Mucosa of descending colon (tissue), 3 donors: Measurements from ENCODE around the gene MFAP2. TPM values are rescaled to one million over a fixed set of nuclear protein-coding genes. Genes with fewer than 3 reads are reported as not detected.

Experiments used
- ATAC-seq: fragments of 200-7000 bp; cut with Tn5 transposase; one replicate; pipeline ENCODE4 v1.9.1; 2020; ENCODE audit warnings: mild to moderate bottlenecking, moderate library complexity
- DNase-seq, 3 donors: peaks; one replicate each; pipeline ENCODE4 v3.0.0-alpha.2; 2020
- H3K36me3 ChIP-seq: fragments of 200-600 bp; one replicate; pipeline ENCODE4 v1.8.0; 2021; ENCODE audit warnings: low read depth, mild to moderate bottlenecking
- H3K4me1 ChIP-seq: fragments of 200-600 bp; one replicate; pipeline ENCODE4 v1.8.0; 2021; ENCODE audit warnings: low read depth, mild to moderate bottlenecking
- H3K4me3 ChIP-seq: fragments of 200-600 bp; one replicate; pipeline ENCODE4 v1.8.0; 2021; ENCODE audit warnings: mild to moderate bottlenecking
- H3K9me3 ChIP-seq: fragments of 200-600 bp; one replicate; pipeline ENCODE4 v1.8.0; 2021; ENCODE audit warnings: mild to moderate bottlenecking
- intact Hi-C, 2 donors: fragments of 100-400 bp; cut with DNase I in 1 of 2; cut with micrococcal nuclease in 1 of 2; formaldehyde crosslinking; loops; one replicate each; pipeline versions ENCODE4 v1.11.0 to v1.11.1; 2022; cut with DNase I, micrococcal nuclease
- total RNA-seq, 3 donors: library from RNA; stranded (reverse); fragmentation: NEBNext Ultra II Directional in 2 of 3; extraction: Animal tissue kit (Norgen Biotek cat#: 25700) in 2 of 3; gene quantifications; one replicate each; pipeline versions ENCODE4 v1.2.1 to v1.2.4, GENCODE V29; 2021 to 2023
- TF ChIP-seq, protein P1 (sequence below): fragments of 200-600 bp; IDR thresholded peaks from one replicate; pipeline ENCODE4 v1.8.0; 2022; ENCODE audit warnings: antibody characterized with exemption, mild to moderate bottlenecking
- donor health status: DM: no; HTN: no; CAD: no; lungs with moderate emphysema.
- donor health status: DM: no; HTN: no; CAD: no.
- donor health status: DM: no; HTN: yes; CAD: no.

The MFAP2 gene
- total RNA-seq, 3 donors from 2014 or later: 2.4 to 6.3 (median 5.4) TPM

DNA sequence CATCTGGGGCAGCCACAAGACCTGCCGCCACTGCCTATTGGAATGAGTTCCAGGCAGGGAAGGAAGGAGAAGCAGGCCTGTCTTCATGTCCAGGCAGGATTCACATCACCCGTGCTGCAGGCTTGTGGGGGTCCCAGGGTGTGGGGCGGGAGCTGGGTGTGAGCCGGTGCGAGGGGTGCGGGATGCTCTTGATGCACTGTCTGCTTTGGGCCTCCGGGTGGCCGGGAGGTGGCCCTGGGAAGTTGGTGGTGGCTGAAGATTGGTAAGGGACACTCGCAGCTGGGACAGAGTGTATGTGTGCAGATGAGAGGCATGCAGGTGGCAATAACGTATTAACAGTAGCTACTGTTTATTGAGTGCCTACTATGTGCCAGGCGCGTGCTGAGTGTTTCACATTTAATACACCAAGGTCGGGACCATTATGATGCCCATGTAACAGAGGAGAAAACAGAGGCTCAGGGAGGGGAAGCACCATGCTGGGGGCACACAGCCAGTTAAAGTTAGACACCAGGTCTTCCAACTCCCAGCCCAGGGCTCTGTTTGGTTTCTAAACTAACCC is 55.4 kb downstream of the MFAP2 start:
- DNase-seq (peak in 1 of 3 donors; percentile 49), ATAC-seq (no peak)
- peaks cover 3% of the 10 kb centered on the region for H3K4me1 ChIP-seq
- no peak overlapping the region for H3K4me3 ChIP-seq
- H3K9me3 ChIP-seq: no peaks in the 10 kb centered on the region
- intact Hi-C loops: no loop called here
- TF ChIP-seq, protein P1, sequence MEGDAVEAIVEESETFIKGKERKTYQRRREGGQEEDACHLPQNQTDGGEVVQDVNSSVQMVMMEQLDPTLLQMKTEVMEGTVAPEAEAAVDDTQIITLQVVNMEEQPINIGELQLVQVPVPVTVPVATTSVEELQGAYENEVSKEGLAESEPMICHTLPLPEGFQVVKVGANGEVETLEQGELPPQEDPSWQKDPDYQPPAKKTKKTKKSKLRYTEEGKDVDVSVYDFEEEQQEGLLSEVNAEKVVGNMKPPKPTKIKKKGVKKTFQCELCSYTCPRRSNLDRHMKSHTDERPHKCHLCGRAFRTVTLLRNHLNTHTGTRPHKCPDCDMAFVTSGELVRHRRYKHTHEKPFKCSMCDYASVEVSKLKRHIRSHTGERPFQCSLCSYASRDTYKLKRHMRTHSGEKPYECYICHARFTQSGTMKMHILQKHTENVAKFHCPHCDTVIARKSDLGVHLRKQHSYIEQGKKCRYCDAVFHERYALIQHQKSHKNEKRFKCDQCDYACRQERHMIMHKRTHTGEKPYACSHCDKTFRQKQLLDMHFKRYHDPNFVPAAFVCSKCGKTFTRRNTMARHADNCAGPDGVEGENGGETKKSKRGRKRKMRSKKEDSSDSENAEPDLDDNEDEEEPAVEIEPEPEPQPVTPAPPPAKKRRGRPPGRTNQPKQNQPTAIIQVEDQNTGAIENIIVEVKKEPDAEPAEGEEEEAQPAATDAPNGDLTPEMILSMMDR: no peak
- no peaks in the 10 kb centered on the region for H3K36me3 ChIP-seq

Other genes starting within 250 kb of the MFAP2 start
- gene RNU1-4, start 240.1 kb downstream of the MFAP2 start, total RNA-seq: 1,000 to 10,000 TPM; 2,195 to 6,222 (median 2,378) TPM
- gene RNU1-2, start 84.6 kb downstream of the MFAP2 start, total RNA-seq: 1,000 to 10,000 TPM; 2,195 to 6,222 (median 2,378) TPM
- 10 to 100 TPM; 12.2 to 32.5 (median 16.8) TPM for gene CROCC, start 58.7 kb downstream of the MFAP2 start, total RNA-seq
- gene ATP13A2, start 31.3 kb upstream of the MFAP2 start, total RNA-seq: 10 to 100 TPM; 36.0 to 53.5 (median 44.1) TPM
- 100 to 1,000 TPM; 145 to 177 (median 163) TPM for gene SDHB, start 73.4 kb upstream of the MFAP2 start, total RNA-seq
- 100 to 1,000 TPM; 105 to 398 (median 163) TPM for gene PADI2, start 138.8 kb upstream of the MFAP2 start, total RNA-seq
- under 1 TPM; 0.25 to 0.65 (median 0.38) TPM for gene PADI1, start 224.5 kb upstream of the MFAP2 start, total RNA-seq